Endothelial cell (in vitro differentiated cells): ENCODE results near the gene PHF13. TPM values are rescaled to one million over a fixed set of nuclear protein-coding genes. Genes with fewer than 3 reads are reported as not detected.

Source experiments
- DNase-seq: peaks from one replicate; pipeline ENCODE4 v3.0.0; 2021; ENCODE audit warnings: low spot score
- H3K27ac Mint-ChIP-seq: one replicate; pipeline ENCODE4 v1.8.0; 2021; ENCODE audit warnings: mixed read lengths, inconsistent platforms; ENCODE audit not compliant: unreplicated experiment
- H3K27me3 Mint-ChIP-seq: one replicate; pipeline ENCODE4 v1.8.0; 2021; ENCODE audit warnings: mild to moderate bottlenecking, moderate library complexity, mixed read lengths, inconsistent platforms; ENCODE audit not compliant: unreplicated experiment
- H3K36me3 Mint-ChIP-seq: one replicate; pipeline ENCODE4 v1.8.0; 2021; ENCODE audit warnings: mild to moderate bottlenecking, low read depth, mixed read lengths, inconsistent platforms; ENCODE audit not compliant: unreplicated experiment
- H3K4me1 Mint-ChIP-seq: one replicate; pipeline ENCODE4 v1.8.0; 2021; ENCODE audit warnings: mild to moderate bottlenecking, mixed read lengths, inconsistent platforms; ENCODE audit not compliant: unreplicated experiment
- H3K4me3 Mint-ChIP-seq: one replicate; pipeline ENCODE4 v1.8.0; 2021; ENCODE audit warnings: mild to moderate bottlenecking, mixed read lengths, inconsistent platforms; ENCODE audit not compliant: unreplicated experiment
- H3K9me3 Mint-ChIP-seq: one replicate; pipeline ENCODE4 v1.8.0; 2021; ENCODE audit warnings: mixed read lengths, inconsistent platforms; ENCODE audit not compliant: unreplicated experiment
- CTCF ChIP-seq: fragments of 200-600 bp; sonication (generic); IDR thresholded peaks from one replicate; pipeline ENCODE4 v1.5.0; 2021; ENCODE audit warnings: antibody characterized with exemption; ENCODE audit not compliant: unreplicated experiment
- total RNA-seq: library from RNA; stranded (reverse); fragmentation: NEBNext Ultra II Directional; extraction: Animal tissue kit (Norgen Biotek cat#: 25700); gene quantifications from one replicate; pipeline ENCODE4 v1.2.1, GENCODE V29; 2021; ENCODE audit not compliant: unreplicated experiment

Gene PHF13
- total RNA-seq, 1 donor from 2014 or later: 21.6 TPM

- Mint-ChIP-seq H3K4me3 (no peak overlapping the region), H3K9me3 (no peaks in the 10 kb centered on the region), H3K36me3 (peaks cover 7% of the 10 kb centered on the region), H3K27me3 (peaks cover 8% of the 10 kb centered on the region), H3K4me1 (peaks cover 5% of the 10 kb centered on the region), H3K27ac (no peak overlapping the region)
- DNase-seq: no peak
- TF ChIP-seq CTCF: no peak
Observed at GRCh38 chr1:6586404-6586816, 27.1 kb upstream of the PHF13 start.

GRCh38 chr1:6587261-6588005 lies 26.1 kb upstream of the PHF13 start:
- H3K36me3 Mint-ChIP-seq: peaks cover 7% of the 10 kb centered on the region
- no peak overlapping the region for H3K27ac Mint-ChIP-seq
- no peak for TF ChIP-seq CTCF
- no peak overlapping the region for H3K4me3 Mint-ChIP-seq
- no peak for DNase-seq
- peaks cover 8% of the 10 kb centered on the region for H3K27me3 Mint-ChIP-seq
- H3K4me1 Mint-ChIP-seq: peaks cover 5% of the 10 kb centered on the region
- H3K9me3 Mint-ChIP-seq: no peaks in the 10 kb centered on the region

GRCh38 chr1:6588128-6588892 lies 25.2 kb upstream of the PHF13 start:
- Mint-ChIP-seq H3K4me1 (peaks cover 5% of the 10 kb centered on the region), H3K9me3 (no peaks in the 10 kb centered on the region), H3K27me3 (peaks cover 8% of the 10 kb centered on the region), H3K36me3 (peaks cover 7% of the 10 kb centered on the region), H3K4me3 (no peak overlapping the region), H3K27ac (no peak overlapping the region)
- DNase-seq: no peak
- no peak for TF ChIP-seq CTCF

- peaks cover 8% of the 10 kb centered on the region for H3K27me3 Mint-ChIP-seq
- peaks cover 7% of the 10 kb centered on the region for H3K36me3 Mint-ChIP-seq
- H3K4me1 Mint-ChIP-seq: peaks cover 5% of the 10 kb centered on the region
- DNase-seq: no peak
- H3K27ac Mint-ChIP-seq: no peak overlapping the region
- H3K4me3 Mint-ChIP-seq: no peak overlapping the region
- H3K9me3 Mint-ChIP-seq: no peaks in the 10 kb centered on the region
- no peak for TF ChIP-seq CTCF
Observed at GRCh38 chr1:6588893-6589520, 24.5 kb upstream of the PHF13 start.
